Stomach (tissue), 9 donors: ENCODE results near the gene UBA1. TPM values are rescaled to one million over a fixed set of nuclear protein-coding genes. Genes with fewer than 3 reads are reported as not detected.

Experiments used
- DNase-seq, 2 donors: peaks; one replicate each; pipeline versions ENCODE4 v3.0.0 to v3.0.0-alpha.2; 2013 to 2019
- H3K27ac ChIP-seq, 5 donors: fragments of 200-600 bp in 4 of 5; sonication (generic) in 4 of 5; one replicate each; pipeline ENCODE4 v1.5.1; 2013 to 2019; ENCODE audit warnings: mild to moderate bottlenecking in 1 of 5, moderate library complexity in 1 of 5
- H3K27me3 ChIP-seq, 3 donors: fragments of 200-600 bp; sonication (generic); one replicate each; pipeline ENCODE4 v1.5.1; 2017 to 2019; ENCODE audit warnings: mixed run types in 1 of 3
- H3K36me3 ChIP-seq, 4 donors: fragments of 200-600 bp; sonication (generic); 1 replicate in 3 of 4; 2 replicates in 1 of 4; pipeline ENCODE4 v1.5.1; 2016 to 2019
- H3K4me1 ChIP-seq, 4 donors: fragments of 200-600 bp; sonication (generic); one replicate each; pipeline ENCODE4 v1.5.1; 2016 to 2019
- H3K4me3 ChIP-seq, 4 donors: fragments of 200-600 bp; sonication (generic) in 3 of 4; one replicate each; pipeline ENCODE4 v1.5.1; 2016 to 2019; ENCODE audit warnings: mild to moderate bottlenecking in 1 of 4
- H3K9me3 ChIP-seq, 4 donors: fragments of 200-600 bp; sonication (generic); one replicate each; pipeline ENCODE4 v1.5.1; 2016 to 2019
- CTCF ChIP-seq, 7 experiments: fragments of 450-650 bp in 4 of 7; fragments of 200-600 bp in 3 of 7; sonication (generic) in 3 of 7; IDR thresholded peaks; one replicate each; pipeline ENCODE4 v1.5.1; 2016 to 2019; ENCODE audit warnings: antibody characterized with exemption in 7 of 7, control low read depth in 2 of 7, mild to moderate bottlenecking in 1 of 7
- EP300 ChIP-seq: sonication (generic); formaldehyde crosslinking; IDR thresholded peaks from one replicate; pipeline ENCODE4 v1.6.1; 2017; ENCODE audit warnings: antibody characterized with exemption
- POLR2A ChIP-seq, 4 donors: fragments of 450-650 bp; IDR thresholded peaks; one replicate each; pipeline ENCODE4 v1.6.1; 2016; ENCODE audit warnings: antibody characterized with exemption in 4 of 4, control low read depth in 2 of 4, mild to moderate bottlenecking in 1 of 4, moderate library complexity in 1 of 4
- POLR2AphosphoS5 ChIP-seq, 3 donors: sonication (generic); formaldehyde crosslinking; IDR thresholded peaks; one replicate each; pipeline ENCODE4 v1.6.1; 2016; ENCODE audit warnings: antibody characterized with exemption in 3 of 3
- WGBS, 5 donors: extraction: QIAGEN DNeasy Blood & Tissue Kit in 3 of 5; methylation state at CpG; one replicate each; pipeline versions ENCODE4 v1.1.5 to v1.1.7; 2013 to 2018; 5-methylcytosine and 5-hydroxymethylcytosine counted together
- intact Hi-C: fragments of 100-400 bp; cut with DNase I; formaldehyde crosslinking; loops from one replicate; pipeline ENCODE4 v1.15.1; 2023; ENCODE audit warnings: low total_unique reads
- polyA plus RNA-seq, 3 donors: library from polyadenylated mRNA; stranded (reverse); fragments of 200-250 nt; gene quantifications; one replicate each; pipeline ENCODE4 v1.2.3, GENCODE V29; 2013
- total RNA-seq, 5 donors: library from RNA; depleted of rRNA; stranded (reverse); fragments of >200 nt; gene quantifications; one replicate each; pipeline versions ENCODE4 v1.1.0 to v1.2.3, GENCODE V29; 2014 to 2016
- donor health status: healthy with polysubstance abuse.
- donor health status: Bipolar disorder and iron deficiency.
- donor health status: healthy.

The UBA1 gene
- total and polyA plus RNA-seq, 8 donors, result 59.3 to 278 (median 86.9) TPM

- DNase-seq, result no peak
- peaks cover 8 to 24% (median 19%) of the 10 kb centered on the region in 4 donors for H3K4me1 ChIP-seq
- no peak for TF ChIP-seq CTCF (IDR thresholded peaks at IDR 0.05)
- no peak for TF ChIP-seq POLR2A (IDR thresholded peaks at IDR 0.05)
- TF ChIP-seq POLR2AphosphoS5 (IDR thresholded peaks at IDR 0.05), result no peak
- TF ChIP-seq EP300, result no peak
- H3K4me3 ChIP-seq, result no peak overlapping the region
- no peaks in the 10 kb centered on the region for H3K9me3 ChIP-seq
- no peaks in the 10 kb centered on the region for H3K27me3 ChIP-seq
- intact Hi-C loops, result no loop called here
- H3K36me3 ChIP-seq, result peaks cover 46 to 88% (median 86%) of the 10 kb centered on the region in 4 donors
- 76 to 97% (median 85%) methylated on average over 7 to 9 of the region's 9 CpGs for WGBS, 5 donors
- H3K27ac ChIP-seq, result no peak overlapping the region
Observed at GRCh38 chrX:47201345-47201944, 7.8 kb downstream of the UBA1 start.

- no peak for DNase-seq
- intact Hi-C loops, result no loop called here
- peaks cover 0 to 15% (median 10%) of the 10 kb centered on the region in 4 donors for H3K4me1 ChIP-seq
- TF ChIP-seq POLR2A (IDR thresholded peaks at IDR 0.05) (no peak), EP300 (no peak), CTCF (IDR thresholded peaks at IDR 0.05) (no peak), POLR2AphosphoS5 (IDR thresholded peaks at IDR 0.05) (no peak)
- H3K9me3 ChIP-seq, result no peaks in the 10 kb centered on the region
- H3K36me3 ChIP-seq, result peaks cover 46 to 96% (median 95%) of the 10 kb centered on the region in 4 donors
- H3K27me3 ChIP-seq, result no peaks in the 10 kb centered on the region
- H3K27ac ChIP-seq, result no peak overlapping the region
- WGBS, 5 donors, result 90 to 97% (median 95%) methylated on average over 5 to 11 of the region's 11 CpGs; no CpG with 5 or more reads in 1 of the 5 donors
- no peak overlapping the region for H3K4me3 ChIP-seq
Observed at GRCh38 chrX:47202316-47202715, 8.7 kb downstream of the UBA1 start.

- no peaks in the 10 kb centered on the region for H3K27me3 ChIP-seq
- intact Hi-C loops, result no loop called here
- peaks cover 46 to 100% (median 100%) of the 10 kb centered on the region in 4 donors for H3K36me3 ChIP-seq
- no peak overlapping the region for H3K27ac ChIP-seq
- TF ChIP-seq EP300 (no peak), POLR2A (IDR thresholded peaks at IDR 0.05) (no peak), CTCF (IDR thresholded peaks at IDR 0.05) (no peak)
- DNase-seq, result no peak
- no peak overlapping the region for H3K4me3 ChIP-seq
- 50 to 79% (median 75%) methylated on average over 3 to 4 of the region's 4 CpGs for WGBS, 5 donors
- H3K9me3 ChIP-seq, result no peaks in the 10 kb centered on the region
- H3K4me1 ChIP-seq, result peaks cover 0 to 10% (median 7%) of the 10 kb centered on the region in 4 donors
Observed at GRCh38 chrX:47202877-47203276, 9.2 kb downstream of the UBA1 start.

GRCh38 chrX:47204970-47205369 lies 11.3 kb downstream of the UBA1 start:
- TF ChIP-seq POLR2AphosphoS5 (IDR thresholded peaks at IDR 0.05) (no peak), EP300 (no peak), CTCF (IDR thresholded peaks at IDR 0.05) (no peak), POLR2A (IDR thresholded peaks at IDR 0.05) (no peak)
- WGBS, 5 donors, result 68 to 82% (median 78%) methylated on average over 4 to 5 of the region's 5 CpGs
- Histone ChIP-seq H3K9me3 (no peaks in the 10 kb centered on the region), H3K4me3 (no peak overlapping the region), H3K36me3 (peaks cover 41 to 100% (median 100%) of the 10 kb centered on the region in 4 donors), H3K27me3 (no peaks in the 10 kb centered on the region), H3K4me1 (no peaks in the 10 kb centered on the region), H3K27ac (no peak overlapping the region)
- DNase-seq, result no peak
- intact Hi-C loops, result no loop called here
